GM21576 (cell line): ENCODE results near the gene SPATS2L.

Source experiments
- ATAC-seq: cut with Tn5 transposase; IDR thresholded peaks from one replicate; pipeline ENCODE4 v1.9.1; 2021; ENCODE audit warnings: mild to moderate bottlenecking, moderate library complexity; ENCODE audit not compliant: unreplicated experiment

SPATS2L gene

DNA sequence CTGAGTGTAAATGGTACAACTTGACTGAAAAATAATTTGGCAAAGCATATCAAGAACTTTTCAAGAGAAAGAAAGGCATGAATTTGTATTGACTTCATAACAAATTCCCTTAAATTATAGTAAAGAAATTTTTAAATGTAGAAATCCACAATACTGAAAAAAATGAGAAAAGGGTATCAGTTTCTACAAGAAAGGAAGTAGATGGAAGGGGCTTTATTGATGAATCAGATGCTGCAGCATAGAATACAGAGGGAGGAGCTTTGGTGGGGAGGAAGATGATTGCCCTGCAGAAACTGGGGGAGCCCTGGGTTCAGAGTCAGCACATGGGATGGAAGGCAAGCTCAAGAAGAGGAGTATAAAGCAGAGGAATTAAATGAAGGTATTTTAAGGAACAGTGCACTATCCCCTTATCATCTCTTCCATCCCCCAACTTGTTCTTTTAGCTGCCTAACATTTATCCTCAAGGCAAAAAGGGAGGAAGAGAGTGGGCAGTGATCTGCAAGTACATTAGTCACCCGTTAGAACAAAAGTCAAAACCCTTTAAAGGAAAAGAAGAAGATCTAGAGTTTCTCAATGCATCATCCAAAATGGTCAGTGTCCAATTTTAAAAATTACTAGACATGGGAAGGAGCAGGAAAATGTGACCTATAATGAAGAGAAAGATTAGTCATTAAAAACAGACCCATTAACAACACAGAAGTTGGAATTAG, 125.7 kb downstream of the SPATS2L start:
- no peak for ATAC-seq

DNA sequence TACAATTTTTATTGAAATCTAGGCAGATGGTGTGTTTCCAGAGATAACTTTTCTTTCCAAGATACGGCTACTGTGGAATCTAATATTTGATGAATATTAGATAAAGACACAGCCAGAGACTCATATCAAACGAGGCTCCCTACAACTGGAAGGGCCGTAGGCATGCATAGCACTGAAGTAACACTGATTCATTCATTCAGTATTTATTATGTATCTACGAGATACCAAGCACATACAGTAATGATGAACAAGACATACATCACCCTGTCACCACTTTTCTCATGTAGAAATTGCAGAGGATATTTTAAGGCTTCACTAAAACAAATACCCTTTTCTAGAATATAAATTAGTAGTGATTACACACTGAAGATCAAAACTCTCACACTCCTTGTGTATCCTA, 128.9 kb downstream of the SPATS2L start:
- ATAC-seq = no peak

DNA sequence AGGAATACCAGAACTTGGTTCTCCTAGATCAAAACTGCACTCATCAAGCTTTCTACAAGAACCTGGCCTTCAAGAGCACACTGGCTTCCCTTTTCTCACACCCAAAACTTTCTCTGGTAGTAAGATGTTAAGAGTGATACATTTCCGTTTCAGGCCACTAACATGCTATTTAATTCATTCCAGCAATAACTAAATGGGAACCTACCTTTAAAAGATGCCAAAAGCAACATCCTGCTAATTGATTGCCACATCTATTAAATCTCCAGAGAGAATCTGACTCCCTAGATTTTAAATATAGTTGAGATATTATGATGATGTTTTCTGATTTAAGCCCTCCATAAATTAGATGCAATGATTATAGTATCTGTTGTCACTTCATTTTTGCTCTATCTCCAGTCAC, 131.8 kb downstream of the SPATS2L start:
- ATAC-seq = no peak

DNA sequence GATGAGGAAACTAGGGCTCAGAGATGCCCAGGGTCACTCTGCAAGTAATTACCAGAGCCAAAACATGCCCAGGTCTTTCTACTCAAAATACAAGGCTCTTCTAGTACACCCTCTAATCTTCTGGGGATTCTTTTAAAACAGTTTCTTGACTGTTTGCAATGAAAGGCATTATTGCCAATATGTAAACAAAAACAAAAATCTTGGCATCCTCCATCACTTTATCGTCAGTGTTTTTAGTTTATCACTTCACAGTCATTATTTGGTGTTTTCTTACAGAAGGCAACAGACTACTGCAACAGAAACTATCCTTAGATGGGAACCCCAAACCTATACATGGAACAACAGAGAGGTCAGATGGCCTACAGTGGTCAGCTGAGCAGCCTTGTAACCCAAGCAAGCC, 132.4 kb downstream of the SPATS2L start:
- no peak for ATAC-seq

DNA sequence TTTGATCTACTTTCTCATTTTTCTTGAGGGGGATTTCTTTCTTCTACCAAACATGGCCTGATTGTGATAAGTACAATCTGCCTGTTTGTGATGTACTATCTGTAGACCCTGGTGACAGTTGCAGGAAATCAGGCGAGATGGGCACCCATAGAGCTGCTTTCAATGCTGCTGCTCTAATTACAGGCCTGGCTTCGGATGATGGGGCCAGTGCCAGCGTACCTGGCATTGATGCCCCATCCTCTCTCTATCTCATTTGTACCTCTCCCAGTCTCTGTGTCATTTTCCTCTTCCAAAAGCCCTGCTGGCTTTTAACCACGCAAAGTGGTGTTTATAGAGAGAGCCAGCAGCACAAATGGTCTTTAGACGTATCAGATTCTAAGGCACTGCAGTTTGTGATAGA, 133.5 kb downstream of the SPATS2L start:
- no peak for ATAC-seq

DNA sequence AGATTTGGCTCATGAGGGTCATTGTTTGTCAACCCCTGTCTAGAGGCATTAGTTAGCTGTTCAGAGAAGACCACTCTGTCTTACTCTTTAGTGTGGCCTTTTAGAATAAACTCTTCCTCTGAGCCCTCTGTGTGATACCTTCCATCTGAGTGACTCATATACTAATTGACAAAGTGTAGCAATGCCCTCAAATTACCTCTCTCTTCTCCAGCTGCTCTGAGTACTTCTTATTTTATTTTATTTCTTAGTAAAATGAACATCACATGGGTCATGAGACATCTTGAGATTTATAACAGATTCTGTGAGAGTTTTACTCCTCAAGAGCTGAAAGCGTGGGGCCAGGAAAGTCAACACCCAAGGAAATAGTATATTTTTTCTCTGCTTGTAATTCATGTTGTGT, 136.0 kb downstream of the SPATS2L start:
- no peak for ATAC-seq

DNA sequence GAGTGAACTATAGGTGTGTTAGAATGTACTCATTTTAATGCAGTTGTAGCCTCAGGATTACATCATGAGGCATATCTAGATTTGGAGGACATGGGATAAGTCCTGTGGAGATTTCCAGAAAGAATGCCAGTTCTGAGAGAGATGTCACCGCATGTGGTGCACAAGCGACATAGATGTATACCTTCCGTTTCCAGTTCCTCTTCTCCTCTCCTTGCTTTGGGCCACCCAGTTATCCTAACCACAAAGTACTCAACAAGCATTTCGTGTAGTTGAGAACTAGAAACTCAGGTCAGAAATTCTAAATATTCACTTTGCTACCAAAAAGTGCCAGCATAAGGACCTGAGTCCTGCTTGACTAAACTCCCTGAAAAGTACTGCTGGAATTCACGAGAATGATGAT, 136.9 kb downstream of the SPATS2L start:
- ATAC-seq = no peak

DNA sequence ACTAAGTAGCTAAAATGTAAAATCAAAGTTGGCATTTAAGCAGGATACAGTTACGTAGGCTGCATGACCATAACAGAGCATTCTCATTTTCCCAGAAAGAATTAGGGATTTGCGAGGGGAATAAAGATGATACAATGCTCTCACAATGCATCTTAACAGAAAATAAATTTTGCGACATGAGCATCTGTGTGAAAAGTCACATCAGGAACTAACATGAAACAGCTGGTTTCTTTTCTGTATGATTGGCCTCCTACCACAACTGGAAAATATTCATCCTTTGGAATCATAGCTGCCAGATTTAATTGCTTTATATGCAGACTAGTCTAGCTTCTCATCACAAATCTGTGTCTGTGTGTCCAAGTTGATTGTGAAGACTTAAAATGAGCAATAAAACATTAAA, 137.4 kb downstream of the SPATS2L start:
- no peak for ATAC-seq

DNA sequence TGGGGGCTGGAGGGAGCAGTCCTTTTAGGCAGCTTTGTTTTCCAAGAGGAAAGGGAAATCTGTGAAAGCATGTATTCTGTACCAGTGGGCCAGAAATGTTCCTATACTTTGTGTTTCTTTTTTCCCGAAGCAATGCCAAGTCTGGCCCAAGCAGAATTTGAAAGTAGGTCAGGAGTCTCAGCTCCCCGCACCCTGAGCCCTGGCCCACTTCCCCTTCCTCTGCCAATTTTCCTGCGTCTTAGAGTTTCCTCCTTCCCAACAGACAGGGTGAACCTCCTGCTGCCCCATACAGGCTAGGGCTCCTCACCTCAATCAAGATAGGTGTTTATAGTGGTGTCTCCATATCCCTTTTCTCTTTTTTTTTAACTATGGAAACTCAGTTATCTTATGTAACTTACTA, 138.0 kb downstream of the SPATS2L start:
- no peak for ATAC-seq

DNA sequence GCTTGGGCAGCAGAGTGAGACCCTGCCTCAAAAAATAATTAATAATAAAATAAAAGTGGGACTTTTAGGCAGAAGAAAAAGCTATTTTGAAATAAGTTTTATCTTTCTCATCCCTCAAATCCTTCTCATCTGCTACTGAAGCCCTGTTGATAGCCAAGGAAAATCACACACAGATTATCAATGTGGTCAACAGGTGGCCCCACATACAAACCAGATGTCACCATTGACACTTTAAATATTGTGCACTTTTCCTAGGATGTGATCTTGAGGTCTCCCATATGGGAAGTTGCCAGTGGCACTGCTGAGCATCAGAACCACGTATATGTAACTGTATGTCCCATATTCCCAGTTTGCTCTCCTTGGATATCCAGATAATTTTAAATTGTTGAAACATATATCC, 138.8 kb downstream of the SPATS2L start:
- ATAC-seq = no peak

DNA sequence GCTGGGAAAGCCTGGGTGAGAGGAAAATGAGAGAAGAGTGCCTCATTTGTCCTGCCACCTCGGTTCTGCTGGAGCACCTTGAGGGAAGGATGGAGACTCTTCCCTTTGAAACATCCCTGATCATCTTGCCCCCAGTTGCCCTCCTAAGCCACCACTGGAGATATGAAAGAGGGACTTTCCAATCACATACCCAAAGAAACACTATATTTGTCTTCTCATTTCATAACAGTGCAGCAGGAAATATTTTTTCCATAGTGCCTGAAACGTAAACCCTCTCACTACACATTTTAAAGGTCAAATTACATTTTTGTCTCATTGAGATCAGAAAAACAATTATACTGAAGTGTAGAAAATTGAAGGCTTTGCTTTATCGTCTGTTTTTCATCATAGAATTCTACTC, 140.1 kb downstream of the SPATS2L start:
- ATAC-seq = no peak

DNA sequence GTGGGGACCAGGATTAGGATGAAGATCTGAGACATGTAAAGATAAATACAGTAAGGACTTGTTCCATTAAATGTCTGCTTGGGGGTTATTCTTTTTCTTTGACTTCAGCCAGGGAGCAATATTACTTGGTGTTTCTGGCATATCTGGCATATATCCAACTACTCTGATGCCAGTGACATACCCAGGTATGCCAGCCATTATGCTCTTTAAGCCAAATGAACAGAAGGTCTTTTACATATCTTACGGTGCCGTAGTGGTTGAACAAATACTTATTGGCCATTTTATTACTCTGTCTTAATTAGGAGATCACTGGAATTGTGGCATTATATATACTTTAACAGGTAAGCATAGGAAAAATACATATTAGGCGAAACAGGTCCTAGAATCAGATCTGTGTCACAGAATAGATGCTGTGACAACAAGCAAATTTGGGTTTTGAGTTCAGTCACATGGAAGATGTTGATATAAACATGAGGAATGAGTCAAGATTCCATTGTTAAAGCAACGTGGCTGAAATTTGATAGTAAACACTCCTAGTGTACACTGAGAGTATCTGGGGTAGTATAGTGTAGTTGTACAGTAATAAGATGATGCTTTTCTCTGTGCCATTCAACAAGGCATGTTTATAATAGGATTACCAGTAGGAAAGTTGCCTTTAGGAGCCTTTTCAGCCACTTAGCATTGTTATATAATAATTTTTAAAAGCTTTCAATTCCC, 140.8 kb downstream of the SPATS2L start:
- no peak for ATAC-seq

DNA sequence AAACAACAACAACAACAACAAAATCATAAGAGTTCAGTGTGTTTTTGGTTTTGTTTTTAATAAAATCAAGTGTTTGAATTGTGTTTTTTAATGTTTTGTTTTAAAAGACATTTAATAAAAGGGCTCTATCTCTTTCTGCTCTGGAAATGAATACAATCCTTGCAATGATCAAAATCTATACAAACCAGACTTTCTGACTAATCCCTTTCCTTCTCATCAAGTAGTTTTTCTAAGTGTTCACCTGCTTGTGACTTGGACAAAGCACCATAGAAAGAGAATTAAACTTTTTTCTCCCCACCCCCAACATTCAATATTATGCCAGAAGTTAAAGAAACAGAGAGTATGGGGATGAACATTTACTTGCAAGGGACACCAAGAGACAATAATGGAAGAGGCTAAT, 142.0 kb downstream of the SPATS2L start:
- no peak for ATAC-seq

DNA sequence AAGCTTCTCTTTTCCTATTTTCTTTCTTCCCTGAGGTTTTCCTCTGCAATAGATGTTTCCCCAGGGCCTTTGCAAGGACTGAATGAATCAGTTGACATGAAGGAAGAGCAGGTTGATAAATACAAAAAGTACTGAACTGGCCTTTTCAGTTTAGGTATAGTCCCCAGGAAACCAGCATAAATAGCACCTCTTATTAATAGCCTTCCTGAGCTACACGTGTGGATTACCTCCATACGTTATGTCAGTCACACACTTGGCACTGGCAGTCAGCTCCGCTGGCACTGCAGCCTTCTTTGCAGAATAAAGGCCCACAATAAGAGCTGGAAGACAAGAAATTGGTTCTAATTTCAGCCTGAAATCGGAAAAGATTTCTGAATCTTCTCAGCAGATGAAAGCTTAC, 142.7 kb downstream of the SPATS2L start:
- peak; percentile 56 for ATAC-seq

DNA sequence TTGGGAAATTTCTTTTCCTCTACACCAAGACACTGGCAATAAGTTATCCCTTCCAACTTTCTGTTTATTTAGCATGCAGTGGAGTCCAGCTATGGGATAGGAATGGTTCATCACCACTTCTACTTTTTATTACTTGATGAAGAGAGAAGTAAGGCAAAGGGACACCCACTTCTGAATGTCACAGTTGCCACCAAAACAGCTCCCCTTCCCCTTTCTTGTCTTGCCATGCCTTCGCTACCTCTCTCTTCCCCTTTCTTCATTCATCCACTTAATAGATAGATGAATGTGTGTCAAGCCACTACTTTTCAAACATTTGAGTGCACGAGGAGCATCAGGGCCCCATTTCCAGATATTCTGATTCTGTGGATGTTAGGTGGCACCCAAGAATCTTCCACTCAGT, 143.8 kb downstream of the SPATS2L start:
- no peak for ATAC-seq

DNA sequence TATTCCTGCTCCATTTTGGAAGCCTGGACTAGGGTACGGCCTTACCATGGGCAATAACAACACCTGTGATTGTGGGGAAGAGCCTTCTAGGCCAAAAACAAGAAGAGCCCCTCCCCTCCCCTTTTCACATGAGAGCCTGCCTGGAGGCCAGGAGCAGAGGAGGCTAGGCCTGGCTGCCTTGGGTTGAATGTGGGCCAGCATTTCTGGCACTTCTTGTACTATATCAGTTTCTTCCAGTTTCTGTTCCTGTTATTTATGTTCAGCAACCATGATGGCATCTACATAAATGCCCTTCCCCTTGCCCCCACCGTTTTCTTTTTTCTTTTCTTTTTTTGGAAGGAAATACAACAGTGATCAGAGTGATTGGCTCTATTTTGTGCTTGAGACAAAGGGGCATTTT, 145.0 kb downstream of the SPATS2L start:
- peak; percentile 29 for ATAC-seq

DNA sequence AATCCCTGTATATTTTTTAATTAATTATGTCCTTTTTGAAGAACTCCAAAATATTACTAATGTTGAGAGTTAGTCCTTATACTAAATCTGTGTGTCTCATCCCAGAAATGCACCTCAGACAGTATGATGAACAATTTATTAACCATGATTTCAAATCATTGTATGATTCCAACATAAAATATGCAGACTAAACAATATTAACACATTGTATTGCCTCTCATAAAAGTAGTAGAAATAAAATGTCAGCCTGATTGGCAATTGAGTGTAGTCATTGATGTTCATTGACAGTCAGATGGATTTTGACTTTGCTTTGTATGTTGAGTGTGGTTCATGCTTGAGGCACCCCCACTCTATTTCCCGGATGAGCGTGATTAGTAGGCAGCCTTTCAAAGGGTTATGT, 145.9 kb downstream of the SPATS2L start:
- ATAC-seq = no peak

DNA sequence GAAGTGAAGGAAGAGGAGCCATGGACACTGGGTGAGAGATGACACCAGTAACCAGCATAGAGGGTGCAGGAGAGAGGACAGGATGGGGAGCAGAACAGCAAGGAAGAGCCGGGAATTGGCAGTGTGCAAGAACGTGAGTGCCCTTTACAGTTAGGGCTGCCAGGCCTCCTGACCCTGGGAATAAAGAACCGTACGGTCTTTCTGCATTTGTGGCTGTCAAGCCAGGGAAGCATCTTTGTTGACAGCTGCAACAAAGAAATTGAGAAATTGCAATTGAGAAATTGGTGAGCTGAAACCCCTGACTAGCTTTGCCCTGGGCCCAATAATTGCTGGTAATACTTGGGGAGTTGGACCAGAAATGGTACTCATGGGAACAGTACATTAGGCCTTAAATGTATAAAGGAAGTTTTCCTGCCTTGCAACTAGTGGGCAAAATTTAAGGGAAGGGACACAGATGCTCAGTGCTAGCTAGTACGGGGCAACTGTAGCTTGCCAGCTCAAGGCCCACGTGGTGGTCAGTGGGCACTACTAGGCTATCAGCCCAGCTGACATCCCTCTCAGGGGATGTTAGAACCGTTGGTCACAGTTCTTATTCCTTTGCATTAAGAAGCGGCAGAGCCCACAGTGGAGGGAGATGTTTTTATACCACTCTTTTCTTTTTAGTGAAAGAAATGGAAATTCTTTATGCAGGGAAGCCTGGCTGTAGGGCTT, 146.8 kb downstream of the SPATS2L start:
- no peak for ATAC-seq

DNA sequence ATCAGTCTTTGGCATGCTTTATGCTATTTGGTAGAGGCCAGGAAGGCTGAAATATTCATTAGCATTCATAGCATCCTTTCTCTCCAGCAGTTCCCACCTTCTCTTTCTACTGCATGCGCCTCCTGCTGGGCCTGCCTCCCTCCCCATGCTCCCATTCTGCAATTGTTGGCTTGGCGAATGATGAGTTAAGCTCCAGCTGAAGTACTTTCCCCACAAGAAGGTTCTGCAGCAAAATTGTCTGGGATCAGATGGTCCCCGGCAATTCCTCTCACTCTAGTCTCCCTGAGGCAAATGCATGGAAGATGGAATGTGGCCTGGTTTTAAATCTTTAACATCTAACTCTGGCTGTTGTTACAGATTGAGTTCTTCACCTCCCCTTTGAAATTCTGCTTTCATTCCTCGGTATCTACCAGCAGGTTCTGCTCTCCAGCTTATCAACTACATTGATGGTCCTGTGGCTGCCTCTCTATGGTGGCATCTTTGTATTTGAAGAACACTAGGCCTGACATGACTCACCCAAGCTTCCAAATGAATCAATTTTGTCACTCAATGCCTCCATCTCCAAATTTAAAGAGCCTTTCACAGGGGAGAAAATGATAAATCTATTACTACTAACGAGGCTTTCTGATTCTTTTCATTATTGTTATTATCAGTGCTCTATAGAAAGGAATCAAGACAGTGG, 147.5 kb downstream of the SPATS2L start:
- ATAC-seq = no peak

DNA sequence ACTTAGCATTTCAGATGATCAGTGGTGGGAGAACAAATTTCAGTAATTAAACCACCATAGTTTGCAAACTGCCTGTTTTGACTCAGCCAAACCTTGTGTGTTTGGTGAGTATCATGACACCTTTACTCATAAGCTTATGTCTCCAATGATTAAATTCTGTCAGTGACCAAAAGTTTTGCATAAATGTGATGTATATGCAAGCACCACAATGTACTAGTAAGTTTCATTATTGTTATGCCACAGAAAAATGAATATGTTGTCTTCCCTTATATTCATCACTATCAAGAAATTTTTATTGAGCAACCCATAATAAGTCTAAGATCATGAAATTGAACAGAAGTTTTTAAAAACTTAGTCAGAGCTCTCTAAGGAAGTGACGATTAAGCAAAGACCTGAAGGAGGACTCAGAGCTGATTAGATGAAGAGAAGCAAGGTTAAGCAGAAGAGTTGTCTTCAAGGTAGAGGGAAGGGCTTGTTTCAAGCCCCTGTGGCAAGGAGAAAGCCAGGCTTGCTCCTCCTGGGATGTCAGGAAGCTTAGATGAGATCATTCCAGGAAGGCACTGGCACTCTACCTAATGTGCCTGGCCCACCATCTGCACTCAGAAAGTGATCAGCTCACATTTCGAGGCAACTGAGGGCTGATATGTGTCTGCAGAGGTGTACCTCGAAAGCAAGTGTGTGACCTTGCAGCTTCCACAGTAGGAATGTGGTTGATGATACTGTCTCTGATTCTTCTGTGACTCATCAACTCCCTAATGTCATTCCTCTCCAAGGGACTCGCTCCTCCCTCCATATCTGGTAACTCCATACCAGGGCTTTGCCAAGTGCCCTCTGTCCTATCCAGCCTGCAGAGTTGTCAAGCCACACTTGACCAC, 148.7 kb downstream of the SPATS2L start:
- peak; percentile 52 for ATAC-seq
